Measurements from ENCODE around the gene SLC5A4. TPM values are rescaled to one million over a fixed set of nuclear protein-coding genes. Genes with fewer than 3 reads are reported as not detected.

Gene SLC5A4
- polyA plus RNA-seq, 1 donor: 2.6 TPM

DNA sequence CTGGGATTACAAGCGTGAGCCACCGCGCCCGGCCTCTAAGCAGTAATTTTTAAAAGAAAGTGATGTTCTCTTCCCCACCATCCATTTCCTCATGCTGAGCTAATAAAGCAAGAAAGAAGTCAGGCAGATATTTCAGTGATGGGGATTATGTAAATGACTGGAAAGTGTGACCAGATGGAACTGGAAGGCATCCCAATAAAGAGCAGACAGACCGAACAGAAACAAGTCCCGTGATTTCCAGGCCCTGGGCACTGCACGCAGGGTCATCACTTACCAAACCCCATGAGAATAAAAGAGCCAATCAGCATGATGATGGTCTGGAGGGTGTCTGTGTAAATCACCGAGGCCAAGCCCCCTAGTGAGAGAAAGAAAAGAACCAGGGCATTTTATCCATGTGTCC, 18.2 kb downstream of the SLC5A4 start:
- no peaks in the 10 kb centered on the region for H3K27me3 ChIP-seq (ENCODE audit: control insufficient read depth, insufficient read depth, low read length)
- no peaks in the 10 kb centered on the region for H3K9me3 ChIP-seq (ENCODE audit: control insufficient read depth, low read depth, low read length)
- H3K4me3 ChIP-seq (ENCODE audit: low read length): no peak overlapping the region
- no CpG with 5 or more reads among the region's 8 CpGs for WGBS (ENCODE audit: insufficient coverage, low lambda C conversion rate)
- no peak overlapping the region for H3K27ac ChIP-seq (ENCODE audit: low read length)
- DNase-seq: no peak
- H3K36me3 ChIP-seq (ENCODE audit: control insufficient read depth, insufficient read depth, low read length): no peaks in the 10 kb centered on the region
- H3K4me1 ChIP-seq (ENCODE audit: control insufficient read depth, insufficient read depth, low read length): peaks cover 19% of the 10 kb centered on the region

DNA sequence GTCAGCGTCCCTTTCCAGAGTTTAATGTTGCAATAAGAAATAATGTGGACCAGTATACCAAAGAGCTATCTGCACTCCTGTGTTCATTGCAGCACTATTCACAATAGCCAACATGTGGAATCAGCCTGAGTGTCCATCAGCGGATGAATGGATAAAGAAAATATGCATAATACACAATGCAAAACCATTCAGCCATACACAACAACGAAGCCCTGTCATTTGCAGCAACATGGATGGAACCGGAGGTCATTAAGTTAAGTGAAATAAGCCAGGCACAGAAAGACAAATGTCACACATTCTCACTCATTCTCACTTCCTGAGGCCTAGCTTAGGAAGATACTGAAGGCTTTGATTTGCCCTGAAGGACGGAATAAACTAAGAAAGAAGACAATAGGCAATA, 22.1 kb downstream of the SLC5A4 start:
- Histone ChIP-seq H3K4me1 (ENCODE audit: control insufficient read depth, insufficient read depth, low read length) (no peaks in the 10 kb centered on the region), H3K9me3 (ENCODE audit: control insufficient read depth, low read depth, low read length) (no peaks in the 10 kb centered on the region), H3K27ac (ENCODE audit: low read length) (no peak overlapping the region), H3K4me3 (ENCODE audit: low read length) (no peak overlapping the region), H3K27me3 (ENCODE audit: control insufficient read depth, insufficient read depth, low read length) (no peaks in the 10 kb centered on the region), H3K36me3 (ENCODE audit: control insufficient read depth, insufficient read depth, low read length) (no peaks in the 10 kb centered on the region)
- no CpG with 5 or more reads among the region's 5 CpGs for whole genome bisulfite sequencing (ENCODE audit: insufficient coverage, low lambda C conversion rate)
- no peak for DNase-seq

DNA sequence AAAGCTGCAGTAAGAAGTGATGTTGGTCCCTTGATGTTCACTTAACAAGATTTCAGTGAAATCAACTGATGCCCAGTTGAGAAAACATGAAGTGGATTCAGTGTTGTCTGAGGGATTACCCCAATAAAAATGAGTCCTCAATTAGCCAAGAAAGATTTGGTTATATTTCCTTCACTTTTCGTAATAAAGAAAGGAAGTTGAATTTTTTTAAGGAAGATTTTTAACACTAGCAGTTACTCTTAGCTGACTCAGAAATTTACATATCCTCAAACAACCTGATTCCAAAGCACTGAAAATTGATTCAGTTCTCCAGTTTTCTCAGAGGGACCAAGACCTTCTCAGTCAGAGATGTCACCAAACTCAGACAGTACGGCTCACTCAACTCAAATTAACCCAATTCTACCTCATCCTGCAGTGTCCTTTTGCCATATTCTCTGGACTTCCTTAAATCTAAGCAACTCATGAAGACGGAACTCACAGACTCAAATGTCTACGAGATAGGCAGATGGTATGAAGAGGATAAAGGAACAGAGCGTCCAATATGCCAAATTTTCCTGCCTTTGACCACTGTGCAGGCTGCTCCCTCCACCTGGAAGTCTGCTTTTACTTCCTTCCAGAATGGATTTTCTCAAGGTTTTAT, 22.8 kb downstream of the SLC5A4 start:
- Histone ChIP-seq H3K4me3 (ENCODE audit: low read length) (no peak overlapping the region), H3K27me3 (ENCODE audit: control insufficient read depth, insufficient read depth, low read length) (no peaks in the 10 kb centered on the region), H3K27ac (ENCODE audit: low read length) (no peak overlapping the region), H3K9me3 (ENCODE audit: control insufficient read depth, low read depth, low read length) (no peaks in the 10 kb centered on the region), H3K4me1 (ENCODE audit: control insufficient read depth, insufficient read depth, low read length) (no peaks in the 10 kb centered on the region), H3K36me3 (ENCODE audit: control insufficient read depth, insufficient read depth, low read length) (no peaks in the 10 kb centered on the region)
- WGBS (ENCODE audit: insufficient coverage, low lambda C conversion rate): 100% methylated on average over 1 of the region's 5 CpGs
- DNase-seq: no peak

DNA sequence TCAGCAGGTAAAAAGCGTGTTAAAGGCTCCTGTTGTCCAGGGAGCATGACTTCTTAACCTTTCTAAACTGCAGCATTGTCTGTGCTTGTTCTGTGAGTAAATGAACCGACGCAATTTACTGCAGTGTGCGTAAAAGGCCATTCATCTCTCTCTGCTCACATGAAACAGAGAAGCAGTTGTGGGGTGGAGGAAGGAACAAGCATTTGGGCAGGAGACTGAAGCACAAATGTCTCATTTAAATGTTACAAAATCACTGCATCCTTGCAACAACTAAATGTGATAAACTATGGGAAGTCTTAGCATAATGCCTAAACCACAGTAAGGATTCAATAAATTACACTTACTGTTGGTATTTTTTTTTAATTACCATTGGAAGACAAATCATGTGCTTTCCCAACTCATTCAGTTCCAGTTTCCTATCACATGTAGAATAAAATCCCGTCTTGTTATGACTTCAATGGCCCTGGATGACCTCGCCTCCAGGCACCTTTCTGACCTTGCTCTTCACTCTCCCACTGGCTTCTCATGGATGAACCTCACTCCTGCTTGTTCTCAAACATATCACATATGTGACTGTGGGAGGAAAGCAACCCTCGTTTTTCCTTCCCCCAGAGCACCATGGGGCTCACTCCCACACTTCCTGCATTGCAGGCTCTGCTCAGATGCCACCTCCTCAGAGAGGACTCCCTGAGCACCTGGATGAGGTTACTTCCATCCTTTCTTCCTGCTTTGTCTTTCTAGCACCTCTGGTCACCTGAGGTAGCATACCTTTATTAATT, 28.6 kb downstream of the SLC5A4 start:
- DNase-seq: no peak
- H3K9me3 ChIP-seq (ENCODE audit: control insufficient read depth, low read depth, low read length): no peaks in the 10 kb centered on the region
- 60% methylated on average over 2 of the region's 7 CpGs for WGBS (ENCODE audit: insufficient coverage, low lambda C conversion rate)
- no peaks in the 10 kb centered on the region for H3K36me3 ChIP-seq (ENCODE audit: control insufficient read depth, insufficient read depth, low read length)
- no peaks in the 10 kb centered on the region for H3K27me3 ChIP-seq (ENCODE audit: control insufficient read depth, insufficient read depth, low read length)
- no peak overlapping the region for H3K4me3 ChIP-seq (ENCODE audit: low read length)
- no peak overlapping the region for H3K27ac ChIP-seq (ENCODE audit: low read length)
- no peaks in the 10 kb centered on the region for H3K4me1 ChIP-seq (ENCODE audit: control insufficient read depth, insufficient read depth, low read length)

GRCh38 chr22:32222991-32223390, 32.2 kb downstream of the SLC5A4 start:
- no peaks in the 10 kb centered on the region for H3K9me3 ChIP-seq (ENCODE audit: control insufficient read depth, low read depth, low read length)
- DNase-seq: no peak
- WGBS (ENCODE audit: insufficient coverage, low lambda C conversion rate): 88% methylated on average over 1 of the region's 1 CpG

GRCh38 chr22:32219026-32219425, 36.1 kb downstream of the SLC5A4 start:
- no peaks in the 10 kb centered on the region for H3K36me3 ChIP-seq (ENCODE audit: control insufficient read depth, insufficient read depth, low read length)
- WGBS (ENCODE audit: insufficient coverage, low lambda C conversion rate): 100% methylated on average over 1 of the region's 3 CpGs
- no peak overlapping the region for H3K4me3 ChIP-seq (ENCODE audit: low read length)
- no peaks in the 10 kb centered on the region for H3K9me3 ChIP-seq (ENCODE audit: control insufficient read depth, low read depth, low read length)
- H3K27me3 ChIP-seq (ENCODE audit: control insufficient read depth, insufficient read depth, low read length): no peaks in the 10 kb centered on the region
- no peaks in the 10 kb centered on the region for H3K4me1 ChIP-seq (ENCODE audit: control insufficient read depth, insufficient read depth, low read length)
- no peak for DNase-seq
- no peak overlapping the region for H3K27ac ChIP-seq (ENCODE audit: low read length)

More at GRCh38 chr22:32222991-32223390, 32.2 kb downstream of the SLC5A4 start:
- Histone ChIP-seq H3K27me3 (ENCODE audit: control insufficient read depth, insufficient read depth, low read length) (no peaks in the 10 kb centered on the region), H3K27ac (ENCODE audit: low read length) (no peak overlapping the region), H3K4me3 (ENCODE audit: low read length) (no peak overlapping the region), H3K4me1 (ENCODE audit: control insufficient read depth, insufficient read depth, low read length) (no peaks in the 10 kb centered on the region), H3K36me3 (ENCODE audit: control insufficient read depth, insufficient read depth, low read length) (no peaks in the 10 kb centered on the region)

DNA sequence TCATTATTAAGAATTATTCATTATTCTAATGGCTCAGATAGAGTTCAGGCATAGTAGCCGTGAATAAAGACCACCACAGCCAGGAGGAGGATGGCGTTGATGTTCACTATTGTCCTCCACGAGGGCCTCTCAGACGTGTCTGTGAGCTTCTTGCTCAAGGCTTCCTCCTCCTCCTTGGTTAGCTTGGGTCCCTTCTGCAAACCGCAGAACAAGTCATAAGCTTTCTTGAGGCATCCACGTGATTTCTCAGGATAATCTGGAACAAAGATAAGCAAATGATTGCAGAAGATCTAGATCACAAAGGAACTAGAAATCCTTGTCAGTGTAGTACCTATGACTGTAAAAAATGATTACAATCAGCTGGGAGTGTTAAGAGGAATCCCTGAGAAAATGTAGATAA, 36.7 kb downstream of the SLC5A4 start:
- Histone ChIP-seq H3K27me3 (ENCODE audit: control insufficient read depth, insufficient read depth, low read length) (no peaks in the 10 kb centered on the region), H3K27ac (ENCODE audit: low read length) (no peak overlapping the region), H3K4me3 (ENCODE audit: low read length) (no peak overlapping the region), H3K36me3 (ENCODE audit: control insufficient read depth, insufficient read depth, low read length) (no peaks in the 10 kb centered on the region), H3K9me3 (ENCODE audit: control insufficient read depth, low read depth, low read length) (no peaks in the 10 kb centered on the region), H3K4me1 (ENCODE audit: control insufficient read depth, insufficient read depth, low read length) (no peaks in the 10 kb centered on the region)
- WGBS (ENCODE audit: insufficient coverage, low lambda C conversion rate): 100% methylated on average over 2 of the region's 6 CpGs
- no peak for DNase-seq

- Histone ChIP-seq H3K36me3 (ENCODE audit: control insufficient read depth, insufficient read depth, low read length) (no peaks in the 10 kb centered on the region), H3K4me3 (ENCODE audit: low read length) (no peak overlapping the region), H3K27ac (ENCODE audit: low read length) (no peak overlapping the region), H3K27me3 (ENCODE audit: control insufficient read depth, insufficient read depth, low read length) (no peaks in the 10 kb centered on the region), H3K9me3 (ENCODE audit: control insufficient read depth, low read depth, low read length) (no peaks in the 10 kb centered on the region), H3K4me1 (ENCODE audit: control insufficient read depth, insufficient read depth, low read length) (no peaks in the 10 kb centered on the region)
- DNase-seq: no peak
- WGBS (ENCODE audit: insufficient coverage, low lambda C conversion rate): 90% methylated on average over 2 of the region's 2 CpGs
Measured at GRCh38 chr22:32217465-32217864, 37.7 kb downstream of the SLC5A4 start.

DNA sequence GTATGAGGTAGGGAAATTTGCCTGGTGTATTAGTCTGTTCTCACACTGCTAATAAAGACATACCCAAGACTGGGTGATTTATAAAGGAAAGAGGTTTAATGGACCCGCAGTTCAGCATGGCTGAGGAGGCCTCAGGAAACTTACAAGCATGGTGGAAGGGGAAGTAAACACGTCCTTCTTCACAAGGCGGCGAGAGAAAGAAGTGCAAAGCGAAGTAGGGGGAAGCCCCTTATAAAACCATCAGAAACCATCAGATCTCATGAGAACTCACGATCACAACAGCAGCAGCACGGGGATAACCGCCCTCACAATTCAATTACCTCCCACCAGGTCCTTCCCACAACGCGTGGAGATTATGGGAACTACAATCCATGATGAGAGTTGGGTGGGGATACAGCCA, 38.2 kb downstream of the SLC5A4 start:
- no peak overlapping the region for H3K27ac ChIP-seq (ENCODE audit: low read length)
- DNase-seq: no peak
- no peaks in the 10 kb centered on the region for H3K27me3 ChIP-seq (ENCODE audit: control insufficient read depth, insufficient read depth, low read length)
- WGBS (ENCODE audit: insufficient coverage, low lambda C conversion rate): 94% methylated on average over 6 of the region's 10 CpGs
- no peaks in the 10 kb centered on the region for H3K9me3 ChIP-seq (ENCODE audit: control insufficient read depth, low read depth, low read length)
- H3K4me3 ChIP-seq (ENCODE audit: low read length): no peak overlapping the region
- H3K4me1 ChIP-seq (ENCODE audit: control insufficient read depth, insufficient read depth, low read length): no peaks in the 10 kb centered on the region
- no peaks in the 10 kb centered on the region for H3K36me3 ChIP-seq (ENCODE audit: control insufficient read depth, insufficient read depth, low read length)

DNA sequence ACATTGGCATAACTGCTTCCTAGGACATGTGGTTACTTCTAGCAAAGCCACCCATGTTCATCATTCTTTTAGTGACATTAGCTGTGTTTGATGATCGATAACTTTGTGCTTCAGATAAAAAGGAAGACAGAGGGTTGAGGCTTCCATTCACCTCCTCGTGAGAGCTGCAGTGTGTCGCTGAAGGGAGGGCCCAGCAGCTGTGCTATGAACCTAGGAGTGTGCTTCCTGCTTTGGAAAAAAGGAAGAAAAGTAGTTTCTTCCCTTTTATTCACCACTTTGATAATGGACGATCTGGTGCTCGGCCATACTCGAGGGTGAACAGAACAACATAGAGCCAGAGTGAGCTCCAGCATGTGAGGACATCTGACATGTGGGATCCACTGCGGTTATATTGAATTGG, 44.1 kb downstream of the SLC5A4 start:
- no peak for DNase-seq
- no peaks in the 10 kb centered on the region for H3K9me3 ChIP-seq (ENCODE audit: control insufficient read depth, low read depth, low read length)
- no peak overlapping the region for H3K27ac ChIP-seq (ENCODE audit: low read length)
- H3K4me1 ChIP-seq (ENCODE audit: control insufficient read depth, insufficient read depth, low read length): no peaks in the 10 kb centered on the region
- H3K4me3 ChIP-seq (ENCODE audit: low read length): no peak overlapping the region
- WGBS (ENCODE audit: insufficient coverage, low lambda C conversion rate): 60% methylated on average over 1 of the region's 7 CpGs
- no peaks in the 10 kb centered on the region for H3K36me3 ChIP-seq (ENCODE audit: control insufficient read depth, insufficient read depth, low read length)
- H3K27me3 ChIP-seq (ENCODE audit: control insufficient read depth, insufficient read depth, low read length): no peaks in the 10 kb centered on the region

GRCh38 chr22:32208681-32209080, 46.5 kb downstream of the SLC5A4 start:
- Histone ChIP-seq H3K36me3 (ENCODE audit: control insufficient read depth, insufficient read depth, low read length) (no peaks in the 10 kb centered on the region), H3K4me3 (ENCODE audit: low read length) (no peak overlapping the region), H3K27me3 (ENCODE audit: control insufficient read depth, insufficient read depth, low read length) (peaks cover 5% of the 10 kb centered on the region), H3K9me3 (ENCODE audit: control insufficient read depth, low read depth, low read length) (no peaks in the 10 kb centered on the region), H3K4me1 (ENCODE audit: control insufficient read depth, insufficient read depth, low read length) (no peaks in the 10 kb centered on the region), H3K27ac (ENCODE audit: low read length) (no peak overlapping the region)
- DNase-seq: no peak
- no CpG with 5 or more reads among the region's 3 CpGs for WGBS (ENCODE audit: insufficient coverage, low lambda C conversion rate)

Data from large intestine (tissue), 3 donors.